GM12892 (cell line): Measurements from ENCODE around the gene EFCAB12.
A peak's percentile ranks its signal among the peaks of the same experiment; 100 is the strongest.

Experiments
- DNase-seq: peaks from one replicate; pipeline ENCODE4 v3.0.0; 2011; ENCODE audit not compliant: insufficient read length
- FAIRE-seq: peaks from 2 replicates; lab custom pipeline; 2011; peaks lifted over from hg19 to GRCh38; lab: Jason Lieb, UNC
- POLR2A ChIP-seq: IDR thresholded peaks from 2 replicates; pipeline ENCODE4 v1.6.1; 2011; ENCODE audit warnings: low read depth, low read length, control low read depth
- POLR2AphosphoS5 ChIP-seq: IDR thresholded peaks from 2 replicates; pipeline ENCODE4 v1.6.1; 2011; ENCODE audit warnings: low read depth, low read length, control low read depth
- TAF1 ChIP-seq: IDR thresholded peaks from 2 replicates; pipeline ENCODE4 v1.6.1; 2011; ENCODE audit warnings: low read depth, mild to moderate bottlenecking, control low read depth, low read length, borderline replicate concordance

The EFCAB12 gene

GRCh38 chr3:129462361-129462968 lies 34.0 kb upstream of the EFCAB12 start:
- no peak for TF ChIP-seq POLR2AphosphoS5
- no peak for TF ChIP-seq TAF1
- TF ChIP-seq POLR2A: no peak
- FAIRE-seq: no peak

GRCh38 chr3:129461461-129462146 lies 33.2 kb upstream of the EFCAB12 start:
- FAIRE-seq: no peak
- DNase-seq: no peak
- TF ChIP-seq POLR2AphosphoS5 (no peak), TAF1 (no peak), POLR2A (no peak)

More at GRCh38 chr3:129462361-129462968, 34.0 kb upstream of the EFCAB12 start:
- DNase-seq: no peak

GRCh38 chr3:129461022-129461421 lies 32.6 kb upstream of the EFCAB12 start:
- no peak for TF ChIP-seq POLR2A
- DNase-seq: no peak
- no peak for FAIRE-seq

- TF ChIP-seq POLR2AphosphoS5 (no peak), TAF1 (no peak), POLR2A (no peak)
- FAIRE-seq (no peak), DNase-seq (no peak)
Measured at GRCh38 chr3:129460572-129460971, 32.1 kb upstream of the EFCAB12 start.

GRCh38 chr3:129460155-129460554 lies 31.7 kb upstream of the EFCAB12 start:
- FAIRE-seq: peak; percentile 84
- TF ChIP-seq POLR2A: no peak
- no peak for TF ChIP-seq TAF1
- no peak for TF ChIP-seq POLR2AphosphoS5
- no peak for DNase-seq

GRCh38 chr3:129453732-129454131 lies 25.3 kb upstream of the EFCAB12 start:
- TF ChIP-seq POLR2A: no peak
- no peak for TF ChIP-seq TAF1
- no peak for TF ChIP-seq POLR2AphosphoS5
- no peak for DNase-seq
- no peak for FAIRE-seq

- FAIRE-seq (no peak), DNase-seq (no peak)
- TF ChIP-seq POLR2A (no peak), POLR2AphosphoS5 (no peak), TAF1 (no peak)
Measured at GRCh38 chr3:129449279-129450115, 21.1 kb upstream of the EFCAB12 start.

- FAIRE-seq: no peak
- no peak for TF ChIP-seq POLR2A
Measured at GRCh38 chr3:129448186-129448895, 19.9 kb upstream of the EFCAB12 start.

GRCh38 chr3:129446926-129447325 lies 18.5 kb upstream of the EFCAB12 start:
- TF ChIP-seq POLR2AphosphoS5: no peak
- TF ChIP-seq TAF1: no peak
- no peak for TF ChIP-seq POLR2A
- DNase-seq: no peak
- no peak for FAIRE-seq

More at GRCh38 chr3:129448186-129448895, 19.9 kb upstream of the EFCAB12 start:
- no peak for DNase-seq

- no peak for FAIRE-seq
- TF ChIP-seq POLR2AphosphoS5 (no peak), TAF1 (no peak), POLR2A (no peak)
- DNase-seq: no peak
Measured at GRCh38 chr3:129445471-129445870, 17.0 kb upstream of the EFCAB12 start.

- DNase-seq (no peak), FAIRE-seq (no peak)
- no peak for TF ChIP-seq POLR2AphosphoS5
- no peak for TF ChIP-seq TAF1
- TF ChIP-seq POLR2A: no peak
Measured at GRCh38 chr3:129442947-129443346, 14.5 kb upstream of the EFCAB12 start.
